Choroid plexus epithelial cell (primary cell): Measurements from ENCODE around the gene ADRA2A.

ENCODE experiments used
- DNase-seq: peaks from one replicate; pipeline ENCODE4 v3.0.0-alpha.2; 2010; ENCODE audit warnings: low read depth
- H3K4me3 ChIP-seq: 2 replicates; pipeline ENCODE4 v1.5.1; 2011; ENCODE audit warnings: low read depth, mild to moderate bottlenecking, control low read depth, low read length, moderate library complexity
- TF ChIP-seq, protein P1 (sequence below): conservative IDR thresholded peaks from 2 replicates; pipeline ENCODE4 v1.5.1; 2011; ENCODE audit warnings: low read depth, mild to moderate bottlenecking, control low read depth, inconsistent platforms, low read length, moderate library complexity

ADRA2A gene

DNA sequence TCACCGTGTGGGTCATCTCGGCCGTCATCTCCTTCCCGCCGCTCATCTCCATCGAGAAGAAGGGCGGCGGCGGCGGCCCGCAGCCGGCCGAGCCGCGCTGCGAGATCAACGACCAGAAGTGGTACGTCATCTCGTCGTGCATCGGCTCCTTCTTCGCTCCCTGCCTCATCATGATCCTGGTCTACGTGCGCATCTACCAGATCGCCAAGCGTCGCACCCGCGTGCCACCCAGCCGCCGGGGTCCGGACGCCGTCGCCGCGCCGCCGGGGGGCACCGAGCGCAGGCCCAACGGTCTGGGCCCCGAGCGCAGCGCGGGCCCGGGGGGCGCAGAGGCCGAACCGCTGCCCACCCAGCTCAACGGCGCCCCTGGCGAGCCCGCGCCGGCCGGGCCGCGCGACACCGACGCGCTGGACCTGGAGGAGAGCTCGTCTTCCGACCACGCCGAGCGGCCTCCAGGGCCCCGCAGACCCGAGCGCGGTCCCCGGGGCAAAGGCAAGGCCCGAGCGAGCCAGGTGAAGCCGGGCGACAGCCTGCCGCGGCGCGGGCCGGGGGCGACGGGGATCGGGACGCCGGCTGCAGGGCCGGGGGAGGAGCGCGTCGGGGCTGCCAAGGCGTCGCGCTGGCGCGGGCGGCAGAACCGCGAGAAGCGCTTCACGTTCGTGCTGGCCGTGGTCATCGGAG lies 1.8 kb downstream of the ADRA2A start:
- no peak overlapping the region for H3K4me3 ChIP-seq
- DNase-seq = no peak
- TF ChIP-seq, protein P1, sequence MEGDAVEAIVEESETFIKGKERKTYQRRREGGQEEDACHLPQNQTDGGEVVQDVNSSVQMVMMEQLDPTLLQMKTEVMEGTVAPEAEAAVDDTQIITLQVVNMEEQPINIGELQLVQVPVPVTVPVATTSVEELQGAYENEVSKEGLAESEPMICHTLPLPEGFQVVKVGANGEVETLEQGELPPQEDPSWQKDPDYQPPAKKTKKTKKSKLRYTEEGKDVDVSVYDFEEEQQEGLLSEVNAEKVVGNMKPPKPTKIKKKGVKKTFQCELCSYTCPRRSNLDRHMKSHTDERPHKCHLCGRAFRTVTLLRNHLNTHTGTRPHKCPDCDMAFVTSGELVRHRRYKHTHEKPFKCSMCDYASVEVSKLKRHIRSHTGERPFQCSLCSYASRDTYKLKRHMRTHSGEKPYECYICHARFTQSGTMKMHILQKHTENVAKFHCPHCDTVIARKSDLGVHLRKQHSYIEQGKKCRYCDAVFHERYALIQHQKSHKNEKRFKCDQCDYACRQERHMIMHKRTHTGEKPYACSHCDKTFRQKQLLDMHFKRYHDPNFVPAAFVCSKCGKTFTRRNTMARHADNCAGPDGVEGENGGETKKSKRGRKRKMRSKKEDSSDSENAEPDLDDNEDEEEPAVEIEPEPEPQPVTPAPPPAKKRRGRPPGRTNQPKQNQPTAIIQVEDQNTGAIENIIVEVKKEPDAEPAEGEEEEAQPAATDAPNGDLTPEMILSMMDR = no peak

DNA sequence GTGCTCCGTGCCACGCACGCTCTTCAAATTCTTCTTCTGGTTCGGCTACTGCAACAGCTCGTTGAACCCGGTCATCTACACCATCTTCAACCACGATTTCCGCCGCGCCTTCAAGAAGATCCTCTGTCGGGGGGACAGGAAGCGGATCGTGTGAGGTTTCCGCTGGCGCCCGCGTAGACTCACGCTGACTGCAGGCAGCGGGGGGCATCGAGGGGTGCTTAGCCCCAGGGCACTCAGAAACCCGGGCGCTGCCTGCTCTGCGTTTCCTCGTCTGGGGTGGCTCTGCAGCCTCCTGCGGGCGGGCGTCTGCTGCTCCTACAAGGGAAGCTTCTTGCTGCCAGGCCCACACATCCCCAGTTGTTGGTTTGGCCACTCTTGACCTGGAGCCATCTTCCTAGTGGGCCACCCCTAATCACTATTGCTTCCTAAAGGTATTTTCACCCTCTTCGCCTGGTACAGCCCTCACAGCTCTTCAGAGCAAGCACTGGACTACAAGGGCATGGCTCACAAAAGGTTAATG lies 2.5 kb downstream of the ADRA2A start:
- H3K4me3 ChIP-seq = no peak overlapping the region
- DNase-seq = no peak
- TF ChIP-seq, protein P1 = no peak

DNA sequence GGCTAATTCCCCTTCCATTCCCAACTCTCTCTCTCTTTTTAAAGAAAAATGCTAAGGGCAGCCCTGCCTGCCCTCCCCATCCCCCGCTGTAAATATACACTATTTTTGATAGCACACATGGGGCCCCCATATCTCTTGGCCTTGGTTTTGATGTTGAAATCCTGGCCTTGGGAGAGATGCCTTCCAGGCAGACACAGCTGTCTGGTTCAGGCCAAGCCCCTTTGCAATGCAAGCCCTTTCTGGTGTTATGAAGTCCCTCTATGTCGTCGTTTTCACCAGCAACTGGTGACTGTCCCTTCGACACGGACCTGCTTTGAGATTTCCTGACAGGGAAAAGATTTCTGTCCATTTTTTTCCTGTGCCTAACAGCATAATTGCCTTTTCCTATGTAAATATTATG lies 3.0 kb downstream of the ADRA2A start:
- TF ChIP-seq, protein P1 = no peak
- DNase-seq = no peak

DNA sequence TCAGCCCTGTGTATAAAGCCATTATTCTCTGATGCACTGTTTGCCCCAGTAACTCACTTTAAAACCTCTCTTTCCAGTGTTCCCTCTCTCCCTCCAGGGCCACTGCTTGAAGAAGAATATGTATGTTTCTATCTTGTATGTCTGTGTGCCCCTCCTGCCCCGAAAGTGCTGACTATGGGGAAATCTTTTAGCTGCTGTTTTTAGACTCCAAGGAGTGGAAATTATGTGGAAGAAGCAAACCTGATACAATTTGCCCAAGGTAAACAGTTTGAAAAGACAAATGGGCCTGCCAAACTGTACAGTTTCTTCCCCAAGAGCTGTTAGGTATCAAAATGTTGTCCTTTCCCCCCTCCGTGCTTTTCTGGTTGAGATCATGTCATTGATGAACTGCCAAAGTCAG lies 3.4 kb downstream of the ADRA2A start:
- no peak overlapping the region for H3K4me3 ChIP-seq
- DNase-seq = no peak
- TF ChIP-seq, protein P1 = no peak

More for the DNA sequence above, 3.0 kb downstream of the ADRA2A start:
- no peak overlapping the region for H3K4me3 ChIP-seq

DNA sequence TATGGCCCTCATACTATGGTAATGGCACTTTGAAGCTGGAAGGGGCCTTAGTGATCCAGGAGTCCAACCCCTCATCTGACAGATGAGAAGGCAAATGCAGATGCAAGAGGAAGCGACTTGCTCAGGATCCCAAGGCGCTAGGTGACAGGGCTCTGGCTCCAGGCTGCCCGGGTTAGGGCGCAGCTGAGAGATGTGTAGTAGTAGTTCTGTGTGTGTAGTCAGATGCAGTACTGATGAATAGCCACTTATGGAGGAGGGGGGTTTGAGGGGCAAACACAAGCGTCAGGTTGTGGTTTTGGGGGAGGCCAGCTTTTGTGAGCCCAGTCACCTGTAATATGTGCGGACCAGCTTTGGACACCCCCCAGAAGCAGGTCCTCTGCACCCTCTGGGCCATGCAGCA lies 4.8 kb downstream of the ADRA2A start:
- H3K4me3 ChIP-seq = no peak overlapping the region
- no peak for DNase-seq
- TF ChIP-seq, protein P1 = no peak

DNA sequence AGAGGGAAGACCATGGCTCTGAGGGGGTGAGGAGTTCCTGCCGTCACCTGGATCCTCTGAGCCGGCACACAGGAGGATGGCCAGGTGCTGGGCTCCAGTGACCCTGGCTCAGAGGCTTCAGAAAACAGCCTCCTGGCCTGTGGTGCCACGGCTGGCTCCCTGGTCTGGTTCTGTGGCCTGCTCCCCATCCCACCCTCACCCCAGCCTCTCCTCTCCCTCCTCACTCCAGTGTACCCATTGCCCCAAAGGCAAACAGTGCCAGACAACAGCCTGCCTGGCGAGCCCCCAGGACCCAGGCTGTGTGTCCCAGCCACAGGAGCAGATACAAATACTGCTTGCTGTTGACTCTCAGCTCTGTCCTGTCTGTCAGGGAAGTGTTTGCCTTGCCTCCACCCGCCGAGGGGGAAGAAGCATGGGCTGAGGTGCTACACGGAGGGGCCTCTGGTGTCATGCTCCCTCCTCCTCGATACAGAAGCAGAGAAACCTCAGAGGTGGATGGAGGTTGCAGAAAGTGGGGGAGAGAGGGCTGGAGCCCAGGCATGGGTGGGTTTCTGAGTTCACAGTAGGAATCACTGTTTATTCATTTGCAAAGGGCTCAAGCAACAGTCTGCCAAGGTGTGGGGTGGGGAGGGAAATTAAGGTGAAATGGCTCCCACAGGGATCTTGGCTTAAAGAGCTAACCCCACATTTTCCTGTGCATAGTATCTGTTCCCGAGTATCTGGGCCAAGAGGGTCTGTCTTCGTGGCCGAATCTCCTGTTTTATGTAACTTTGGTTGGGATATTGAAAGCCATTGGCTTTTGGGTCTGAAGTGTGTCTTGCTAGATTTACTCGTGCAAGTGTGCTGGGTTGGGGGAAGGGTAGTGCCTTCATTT lies 5.5 kb downstream of the ADRA2A start:
- no peak overlapping the region for H3K4me3 ChIP-seq
- TF ChIP-seq, protein P1 = no peak
- DNase-seq = no peak
